Duodenal mucosa (tissue), 2 donors: ENCODE measurements around the gene DDA1.
A peak's percentile ranks its signal among the peaks of the same experiment; 100 is the strongest.

Source experiments
- H3K27ac ChIP-seq: one replicate; pipeline ENCODE4 v1.7.0; 2013; ENCODE audit warnings: low read depth, low read length
- H3K27me3 ChIP-seq, 2 donors: one replicate each; pipeline ENCODE4 v1.7.0; 2013; ENCODE audit warnings: low read length in 2 of 2, control low read depth in 1 of 2; ENCODE audit not compliant: insufficient read depth in 2 of 2, control insufficient read depth in 1 of 2
- H3K36me3 ChIP-seq, 2 donors: one replicate each; pipeline ENCODE4 v1.7.0; 2013; ENCODE audit warnings: low read length in 2 of 2, control low read depth in 1 of 2; ENCODE audit not compliant: insufficient read depth in 2 of 2, control insufficient read depth in 1 of 2
- H3K4me1 ChIP-seq, 2 donors: one replicate each; pipeline ENCODE4 v1.7.0; 2013; ENCODE audit warnings: low read length in 2 of 2, control low read depth in 1 of 2; ENCODE audit not compliant: insufficient read depth in 2 of 2, control insufficient read depth in 1 of 2
- H3K4me3 ChIP-seq, 2 donors: one replicate each; pipeline ENCODE4 v1.7.0; 2013; ENCODE audit warnings: low read length in 2 of 2, low read depth in 1 of 2
- H3K9ac ChIP-seq, 2 donors: one replicate each; pipeline ENCODE4 v1.7.0; 2013; ENCODE audit warnings: low read length in 2 of 2, low read depth in 1 of 2
- H3K9me3 ChIP-seq, 2 donors: one replicate each; pipeline ENCODE4 v1.7.0; 2013; ENCODE audit warnings: low read length in 2 of 2, control low read depth in 1 of 2; ENCODE audit not compliant: control insufficient read depth in 1 of 2

Gene DDA1

GRCh38 chr19:17302391-17303166 is 6.8 kb upstream of the DDA1 start:
- Histone ChIP-seq H3K27me3 (no peaks in the 10 kb centered on the region), H3K4me3 (peak overlapping the region; percentile 61 to 62), H3K4me1 (peaks cover 16 to 30% of the 10 kb centered on the region in 2 donors), H3K9ac (peak overlapping the region in 1 of 2 donors; percentile 51), H3K27ac (no peak overlapping the region), H3K9me3 (peaks cover 3% of the 10 kb centered on the region in 2 donors), H3K36me3 (no peaks in the 10 kb centered on the region)

GRCh38 chr19:17303167-17303939 is 6.0 kb upstream of the DDA1 start, which contains the start of gene ABHD8:
Gene ABHD8 (minus strand): TSS chr19:17303425. CDS start chr19:17301616, 1,809 bp downstream.
- Histone ChIP-seq H3K36me3 (no peaks in the 10 kb centered on the region), H3K27ac (no peak within 1 kb of the TSS), H3K4me3 (peak within 1 kb of the TSS; percentile 61 to 62), H3K27me3 (no peaks in the 10 kb centered on the region), H3K9me3 (peaks cover 0 to under 1% of the 10 kb centered on the region in 2 donors), H3K4me1 (peaks cover 16 to 30% of the 10 kb centered on the region in 2 donors), H3K9ac (peak within 1 kb of the TSS in 1 of 2 donors; percentile 51)

GRCh38 chr19:17303940-17304267 is 5.5 kb upstream of the DDA1 start:
- H3K9me3 ChIP-seq: no peaks in the 10 kb centered on the region
- no peaks in the 10 kb centered on the region for H3K27me3 ChIP-seq
- H3K4me1 ChIP-seq: peaks cover 16 to 30% of the 10 kb centered on the region in 2 donors
- no peaks in the 10 kb centered on the region for H3K36me3 ChIP-seq
- H3K27ac ChIP-seq: no peak overlapping the region
- H3K9ac ChIP-seq: no peak overlapping the region
- peak overlapping the region; percentile 61 to 62 for H3K4me3 ChIP-seq

- peaks cover 16 to 30% of the 10 kb centered on the region in 2 donors for H3K4me1 ChIP-seq
- H3K9ac ChIP-seq: no peak overlapping the region
- H3K27me3 ChIP-seq: no peaks in the 10 kb centered on the region
- peak overlapping the region in 1 of 2 donors; percentile 10 for H3K4me3 ChIP-seq
- no peak overlapping the region for H3K27ac ChIP-seq
- H3K9me3 ChIP-seq: no peaks in the 10 kb centered on the region
- no peaks in the 10 kb centered on the region for H3K36me3 ChIP-seq
These were observed 4.8 kb upstream of the DDA1 start for GRCh38 chr19:17304386-17305215.

GRCh38 chr19:17305216-17305516 is 4.2 kb upstream of the DDA1 start:
- H3K4me1 ChIP-seq: peaks cover 18 to 34% of the 10 kb centered on the region in 2 donors
- H3K9me3 ChIP-seq: no peaks in the 10 kb centered on the region
- no peaks in the 10 kb centered on the region for H3K36me3 ChIP-seq
- H3K4me3 ChIP-seq: peak overlapping the region; percentile 10 to 91
- H3K27ac ChIP-seq: peak overlapping the region; percentile 95
- no peaks in the 10 kb centered on the region for H3K27me3 ChIP-seq
- no peak overlapping the region for H3K9ac ChIP-seq

- Histone ChIP-seq H3K4me3 (peak within 1 kb of the TSS; percentile 74 to 91), H3K9me3 (no peaks in the 10 kb centered on the region), H3K27me3 (no peaks in the 10 kb centered on the region), H3K4me1 (peaks cover 24 to 40% of the 10 kb centered on the region in 2 donors), H3K36me3 (no peaks in the 10 kb centered on the region), H3K27ac (peak within 1 kb of the TSS; percentile 95), H3K9ac (peak within 1 kb of the TSS; percentile 85 to 96)
These were observed 3.7 kb upstream of the DDA1 start, which contains the start of gene MRPL34 for GRCh38 chr19:17305517-17306284. Gene MRPL34 (plus strand): TSS chr19:17305872. CDS start chr19:17305893, 21 bp downstream.

- H3K4me1 ChIP-seq: peaks cover 24 to 41% of the 10 kb centered on the region in 2 donors
- peak overlapping the region; percentile 85 to 96 for H3K9ac ChIP-seq
- no peaks in the 10 kb centered on the region for H3K27me3 ChIP-seq
- peak overlapping the region; percentile 95 for H3K27ac ChIP-seq
- H3K4me3 ChIP-seq: peak overlapping the region; percentile 74 to 91
- H3K9me3 ChIP-seq: no peaks in the 10 kb centered on the region
- H3K36me3 ChIP-seq: peaks cover 0 to under 1% of the 10 kb centered on the region in 2 donors
These were observed 3.1 kb upstream of the DDA1 start for GRCh38 chr19:17306285-17306714.

GRCh38 chr19:17307876-17308377 is 1.4 kb upstream of the DDA1 start:
- Histone ChIP-seq H3K4me3 (no peak overlapping the region), H3K36me3 (peaks cover 2 to 10% of the 10 kb centered on the region in 2 donors), H3K4me1 (peaks cover 24 to 35% of the 10 kb centered on the region in 2 donors), H3K27ac (no peak overlapping the region), H3K9me3 (no peaks in the 10 kb centered on the region), H3K9ac (no peak overlapping the region), H3K27me3 (no peaks in the 10 kb centered on the region)

GRCh38 chr19:17309965-17310461 is 650 bp downstream of the DDA1 start:
- Histone ChIP-seq H3K4me3 (peak overlapping the region; percentile 91 to 98), H3K36me3 (peaks cover 14 to 23% of the 10 kb centered on the region in 2 donors), H3K4me1 (peaks cover 11 to 22% of the 10 kb centered on the region in 2 donors), H3K27ac (peak overlapping the region; percentile 36), H3K9ac (peak overlapping the region; percentile 79 to 90), H3K27me3 (no peaks in the 10 kb centered on the region), H3K9me3 (no peaks in the 10 kb centered on the region)
